ENCODE results near the gene TMEM130.

The TMEM130 gene

GRCh38 chr7:98913026-98913425 lies 43.2 kb upstream of the TMEM130 start:
- Histone ChIP-seq H3K27me3 (ENCODE audit: insufficient read depth, low read length, poor library complexity) (no peaks in the 10 kb centered on the region), H3K9me3 (ENCODE audit: insufficient read depth, low read length, severe bottlenecking) (no peaks in the 10 kb centered on the region), H3K36me3 (ENCODE audit: insufficient read depth, low read length) (peaks cover 94% of the 10 kb centered on the region), H3K4me1 (ENCODE audit: insufficient read depth, low read length) (no peaks in the 10 kb centered on the region), H3K4me2 (ENCODE audit: insufficient read depth, low read length) (no peak overlapping the region), H3K79me2 (ENCODE audit: insufficient read depth, low read length) (peaks cover 5% of the 10 kb centered on the region; the same call in 1 of the 2 replicates), H3K9ac (ENCODE audit: low read depth, low read length) (no peak overlapping the region), H4K20me1 (ENCODE audit: insufficient read depth, low read length) (no peaks in the 10 kb centered on the region), H3K4me3 (ENCODE audit: low read depth in 1 of 2, low read length in 2 of 2) (no peak overlapping the region), H2AFZ (ENCODE audit: low read depth, low read length) (no peak overlapping the region), H3K27ac (ENCODE audit: low read length) (no peak overlapping the region)
- no peak for ATAC-seq (ENCODE audit: insufficient read depth, low read depth)
- no peak for DNase-seq
- TF ChIP-seq EZH2 (IDR thresholded peaks at IDR 0.05; ENCODE audit: borderline replicate concordance, low read depth, low read length, severe bottlenecking) (no peak), CTCF (IDR thresholded peaks at IDR 0.05; ENCODE audit: borderline replicate concordance, extremely low read depth, low read length, poor library complexity, severe bottlenecking) (no peak)

GRCh38 chr7:98911916-98912315 lies 42.1 kb upstream of the TMEM130 start:
- H3K4me1 ChIP-seq (ENCODE audit: insufficient read depth, low read length): no peaks in the 10 kb centered on the region
- peaks cover 93% of the 10 kb centered on the region for H3K36me3 ChIP-seq (ENCODE audit: insufficient read depth, low read length)
- H3K27ac ChIP-seq (ENCODE audit: low read length): no peak overlapping the region
- peaks cover 2% of the 10 kb centered on the region; the same call in 1 of the 2 replicates for H3K79me2 ChIP-seq (ENCODE audit: insufficient read depth, low read length)
- no peaks in the 10 kb centered on the region for H3K9me3 ChIP-seq (ENCODE audit: insufficient read depth, low read length, severe bottlenecking)
- no peaks in the 10 kb centered on the region for H3K27me3 ChIP-seq (ENCODE audit: insufficient read depth, low read length, poor library complexity)
- H3K4me3 ChIP-seq (ENCODE audit: low read depth in 1 of 2, low read length in 2 of 2): no peak overlapping the region
- no peak for DNase-seq
- no peak overlapping the region for H2AFZ ChIP-seq (ENCODE audit: low read depth, low read length)
- no peak for TF ChIP-seq EZH2 (IDR thresholded peaks at IDR 0.05; ENCODE audit: borderline replicate concordance, low read depth, low read length, severe bottlenecking)
- TF ChIP-seq CTCF (IDR thresholded peaks at IDR 0.05; ENCODE audit: borderline replicate concordance, extremely low read depth, low read length, poor library complexity, severe bottlenecking): no peak
- H3K4me2 ChIP-seq (ENCODE audit: insufficient read depth, low read length): no peak overlapping the region
- ATAC-seq (ENCODE audit: insufficient read depth, low read depth): no peak
- no peak overlapping the region for H3K9ac ChIP-seq (ENCODE audit: low read depth, low read length)
- H4K20me1 ChIP-seq (ENCODE audit: insufficient read depth, low read length): no peaks in the 10 kb centered on the region

- Histone ChIP-seq H3K27me3 (ENCODE audit: insufficient read depth, low read length, poor library complexity) (no peaks in the 10 kb centered on the region), H3K4me2 (ENCODE audit: insufficient read depth, low read length) (no peak overlapping the region), H3K27ac (ENCODE audit: low read length) (no peak overlapping the region), H3K4me3 (ENCODE audit: low read depth in 1 of 2, low read length in 2 of 2) (no peak overlapping the region), H3K4me1 (ENCODE audit: insufficient read depth, low read length) (no peaks in the 10 kb centered on the region), H3K36me3 (ENCODE audit: insufficient read depth, low read length) (peaks cover 92% of the 10 kb centered on the region), H3K9me3 (ENCODE audit: insufficient read depth, low read length, severe bottlenecking) (no peaks in the 10 kb centered on the region), H3K9ac (ENCODE audit: low read depth, low read length) (no peak overlapping the region), H2AFZ (ENCODE audit: low read depth, low read length) (no peak overlapping the region), H4K20me1 (ENCODE audit: insufficient read depth, low read length) (no peaks in the 10 kb centered on the region), H3K79me2 (ENCODE audit: insufficient read depth, low read length) (no peaks in the 10 kb centered on the region)
- TF ChIP-seq CTCF (IDR thresholded peaks at IDR 0.05; ENCODE audit: borderline replicate concordance, extremely low read depth, low read length, poor library complexity, severe bottlenecking) (no peak), EZH2 (IDR thresholded peaks at IDR 0.05; ENCODE audit: borderline replicate concordance, low read depth, low read length, severe bottlenecking) (no peak)
- DNase-seq (no peak), ATAC-seq (ENCODE audit: insufficient read depth, low read depth) (no peak)
Observed at GRCh38 chr7:98910427-98910826, 40.6 kb upstream of the TMEM130 start.

GRCh38 chr7:98909487-98909886 lies 39.7 kb upstream of the TMEM130 start:
- Histone ChIP-seq H3K79me2 (ENCODE audit: insufficient read depth, low read length) (no peaks in the 10 kb centered on the region), H3K9ac (ENCODE audit: low read depth, low read length) (no peak overlapping the region), H2AFZ (ENCODE audit: low read depth, low read length) (no peak overlapping the region), H4K20me1 (ENCODE audit: insufficient read depth, low read length) (no peaks in the 10 kb centered on the region), H3K27ac (ENCODE audit: low read length) (no peak overlapping the region), H3K9me3 (ENCODE audit: insufficient read depth, low read length, severe bottlenecking) (no peaks in the 10 kb centered on the region), H3K36me3 (ENCODE audit: insufficient read depth, low read length) (peaks cover 95% of the 10 kb centered on the region), H3K4me2 (ENCODE audit: insufficient read depth, low read length) (no peak overlapping the region), H3K4me3 (ENCODE audit: low read depth in 1 of 2, low read length in 2 of 2) (no peak overlapping the region), H3K4me1 (ENCODE audit: insufficient read depth, low read length) (no peaks in the 10 kb centered on the region), H3K27me3 (ENCODE audit: insufficient read depth, low read length, poor library complexity) (no peaks in the 10 kb centered on the region)
- DNase-seq (no peak), ATAC-seq (ENCODE audit: insufficient read depth, low read depth) (no peak)
- no peak for TF ChIP-seq CTCF (IDR thresholded peaks at IDR 0.05; ENCODE audit: borderline replicate concordance, extremely low read depth, low read length, poor library complexity, severe bottlenecking)
- TF ChIP-seq EZH2 (IDR thresholded peaks at IDR 0.05; ENCODE audit: borderline replicate concordance, low read depth, low read length, severe bottlenecking): no peak

All from DND-41 (cell line).